RWPE1 (cell line): ENCODE results near the gene SMPX.

Experiments
- CTCF ChIA-PET: fragments of 350-600 bp; sonication (Branson Sonifier 250); formaldehyde crosslinking; extraction: SDS; loops from one replicate; lab custom pipeline; 2021; lab: Yijun Ruan, JAX
- POLR2A ChIA-PET: fragments of 400-600 bp; formaldehyde crosslinking; extraction: SDS; loops from one replicate; lab custom pipeline; 2020; ENCODE audit warnings: antibody characterized with exemption; ENCODE audit not compliant: low non-redundant PET; lab: Yijun Ruan, JAX
- DNase-seq: peaks from one replicate; pipeline ENCODE4 v3.0.0; 2012; ENCODE audit warnings: low spot score
- H3K27ac ChIP-seq: fragments of 450-650 bp; 2 replicates; pipeline ENCODE4 v1.5.1; 2017
- TF ChIP-seq, protein P1 (sequence below): fragments of 450-650 bp; conservative IDR thresholded peaks from 2 replicates; pipeline ENCODE4 v1.5.1; 2017; ENCODE audit warnings: low read depth, mild to moderate bottlenecking

The SMPX gene

DNA sequence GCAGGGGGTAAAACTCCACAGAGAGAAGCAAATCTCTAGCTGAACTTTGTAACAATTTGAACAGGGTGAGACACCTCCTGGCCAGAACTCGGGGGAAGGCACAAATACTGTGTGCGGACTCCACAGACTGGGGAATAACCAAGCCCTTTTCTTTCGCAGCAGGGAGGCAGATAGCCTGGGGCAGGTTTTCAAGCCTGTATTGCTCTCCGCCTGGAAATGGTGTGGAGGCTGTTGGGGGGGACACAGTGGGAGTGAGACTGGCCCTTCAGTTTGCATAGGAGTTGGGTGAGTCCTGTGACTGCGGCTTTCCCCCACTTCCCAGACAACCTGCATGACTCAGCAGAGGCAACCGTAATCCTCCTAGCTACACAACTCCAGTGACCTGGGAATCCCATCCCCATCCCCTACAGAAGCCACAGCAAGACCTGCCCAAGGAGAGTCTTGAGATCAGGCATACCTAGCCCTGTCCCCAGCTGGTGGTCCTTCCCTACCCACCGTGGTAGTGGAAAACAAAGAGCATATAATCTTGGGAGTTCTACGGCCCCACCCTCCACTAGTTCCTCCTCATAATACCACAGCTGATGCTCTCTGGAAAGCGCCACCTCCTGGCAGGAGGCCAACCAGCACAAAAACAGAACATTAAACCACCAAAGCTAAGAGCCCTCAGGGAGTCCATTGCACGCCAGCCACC is 12.9 kb upstream of the SMPX start:
- no peak overlapping the region for H3K27ac ChIP-seq
- TF ChIP-seq, protein P1, sequence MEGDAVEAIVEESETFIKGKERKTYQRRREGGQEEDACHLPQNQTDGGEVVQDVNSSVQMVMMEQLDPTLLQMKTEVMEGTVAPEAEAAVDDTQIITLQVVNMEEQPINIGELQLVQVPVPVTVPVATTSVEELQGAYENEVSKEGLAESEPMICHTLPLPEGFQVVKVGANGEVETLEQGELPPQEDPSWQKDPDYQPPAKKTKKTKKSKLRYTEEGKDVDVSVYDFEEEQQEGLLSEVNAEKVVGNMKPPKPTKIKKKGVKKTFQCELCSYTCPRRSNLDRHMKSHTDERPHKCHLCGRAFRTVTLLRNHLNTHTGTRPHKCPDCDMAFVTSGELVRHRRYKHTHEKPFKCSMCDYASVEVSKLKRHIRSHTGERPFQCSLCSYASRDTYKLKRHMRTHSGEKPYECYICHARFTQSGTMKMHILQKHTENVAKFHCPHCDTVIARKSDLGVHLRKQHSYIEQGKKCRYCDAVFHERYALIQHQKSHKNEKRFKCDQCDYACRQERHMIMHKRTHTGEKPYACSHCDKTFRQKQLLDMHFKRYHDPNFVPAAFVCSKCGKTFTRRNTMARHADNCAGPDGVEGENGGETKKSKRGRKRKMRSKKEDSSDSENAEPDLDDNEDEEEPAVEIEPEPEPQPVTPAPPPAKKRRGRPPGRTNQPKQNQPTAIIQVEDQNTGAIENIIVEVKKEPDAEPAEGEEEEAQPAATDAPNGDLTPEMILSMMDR, result no peak
- CTCF ChIA-PET, result no interaction called here
- POLR2A ChIA-PET, result no interaction called here
- DNase-seq, result no peak

DNA sequence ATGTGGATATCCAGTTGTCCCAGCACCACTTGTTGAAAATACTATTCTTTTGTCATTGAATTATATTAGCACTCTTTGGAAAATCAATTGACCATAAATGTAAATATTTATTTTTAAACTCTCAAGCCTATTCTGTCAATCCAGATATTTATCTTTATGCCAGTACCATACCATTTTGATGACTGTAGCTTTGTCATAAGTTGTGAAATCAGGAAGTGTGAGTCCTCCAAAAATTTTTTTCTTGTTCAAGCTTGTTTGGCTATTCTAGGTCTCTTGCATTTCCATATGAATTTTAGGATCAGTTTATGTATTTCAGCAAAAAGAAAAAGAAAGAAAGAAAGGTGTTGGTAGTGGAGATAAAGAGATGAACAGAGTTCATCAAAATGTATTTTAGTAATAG is 8.2 kb upstream of the SMPX start:
- no peak for DNase-seq
- TF ChIP-seq, protein P1, result no peak
- CTCF ChIA-PET, result no interaction called here
- POLR2A ChIA-PET, result no interaction called here
- H3K27ac ChIP-seq, result no peak overlapping the region

DNA sequence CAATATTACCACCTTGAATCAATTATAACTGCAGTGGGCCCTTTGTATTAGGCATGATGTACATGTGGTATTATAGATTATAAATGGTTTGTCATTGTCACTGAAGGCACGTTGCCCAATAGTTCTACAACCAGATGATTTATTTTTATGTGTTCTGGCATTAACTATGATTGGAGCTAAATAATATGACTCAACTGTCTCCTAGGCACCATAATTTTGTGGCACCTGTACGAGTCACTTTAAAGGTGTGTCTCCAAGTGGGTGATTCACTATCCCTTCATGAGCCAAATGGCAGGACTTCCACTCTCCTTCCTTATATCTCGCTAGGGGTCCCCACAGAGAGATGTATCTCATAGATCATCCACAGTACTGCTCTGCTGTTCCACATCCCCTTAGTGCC is 6.1 kb upstream of the SMPX start:
- no peak overlapping the region for H3K27ac ChIP-seq
- ChIA-PET CTCF (no interaction called here), POLR2A (no interaction called here)
- DNase-seq, result no peak
- TF ChIP-seq, protein P1, result no peak

DNA sequence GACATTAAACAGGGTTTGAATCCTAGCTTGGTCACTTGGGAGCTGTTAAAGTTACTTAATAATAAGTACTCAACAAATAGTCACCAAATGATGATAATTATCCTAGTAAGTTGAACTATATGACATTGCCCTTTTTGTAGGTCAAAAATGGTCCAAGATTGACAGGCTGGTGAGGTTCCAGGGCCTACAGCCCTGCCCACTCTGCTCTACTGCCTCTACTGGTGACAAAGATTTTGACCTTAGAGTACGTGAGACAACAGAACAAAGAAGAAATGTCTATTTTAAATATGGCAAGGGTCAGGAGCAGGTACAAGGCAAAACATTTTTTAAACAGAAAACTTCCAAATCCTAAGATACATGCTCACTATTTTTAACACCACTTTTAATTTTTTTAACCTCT is 572 bp upstream of the SMPX start:
- no peak overlapping the region for H3K27ac ChIP-seq
- TF ChIP-seq, protein P1, result no peak
- POLR2A ChIA-PET, result no interaction called here
- no peak for DNase-seq
- CTCF ChIA-PET, result no interaction called here

DNA sequence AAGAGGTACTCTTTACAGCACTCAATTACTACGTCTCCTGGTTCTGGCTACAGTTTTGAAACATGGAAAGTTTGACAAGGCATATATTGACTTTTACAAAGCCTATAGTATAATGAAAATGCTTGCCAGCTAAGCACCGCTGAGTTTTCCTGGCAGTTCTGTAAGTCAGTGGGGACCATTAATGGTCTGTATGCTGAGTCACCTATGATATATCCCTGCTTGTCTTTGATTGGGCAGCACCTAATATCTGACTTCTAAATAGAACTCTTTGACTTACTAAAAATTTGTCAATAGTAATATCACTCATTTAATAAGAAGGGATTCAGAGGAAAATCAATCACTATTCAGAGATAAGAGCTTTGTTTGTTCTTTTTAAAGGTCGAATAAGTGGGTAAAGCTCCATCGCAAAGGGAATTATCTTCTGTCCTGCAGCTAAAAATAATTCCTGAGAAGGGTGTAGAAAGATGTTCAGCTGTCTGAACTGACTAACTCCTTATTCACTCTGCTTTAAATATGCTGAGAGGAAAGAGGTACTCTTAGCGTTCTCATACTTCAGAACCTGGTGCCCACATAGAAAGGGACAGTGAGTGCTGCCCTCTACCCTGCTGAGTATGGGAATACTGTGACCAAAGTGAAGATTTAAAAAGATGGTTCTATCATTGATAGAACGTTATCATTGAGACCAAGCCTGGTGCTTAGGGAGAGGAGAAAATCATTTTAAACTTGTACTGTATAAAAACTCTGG is 959 bp downstream of the SMPX start:
- TF ChIP-seq, protein P1, result no peak
- CTCF ChIA-PET, result no interaction called here
- no peak for DNase-seq
- H3K27ac ChIP-seq, result no peak overlapping the region
- POLR2A ChIA-PET, result no interaction called here

DNA sequence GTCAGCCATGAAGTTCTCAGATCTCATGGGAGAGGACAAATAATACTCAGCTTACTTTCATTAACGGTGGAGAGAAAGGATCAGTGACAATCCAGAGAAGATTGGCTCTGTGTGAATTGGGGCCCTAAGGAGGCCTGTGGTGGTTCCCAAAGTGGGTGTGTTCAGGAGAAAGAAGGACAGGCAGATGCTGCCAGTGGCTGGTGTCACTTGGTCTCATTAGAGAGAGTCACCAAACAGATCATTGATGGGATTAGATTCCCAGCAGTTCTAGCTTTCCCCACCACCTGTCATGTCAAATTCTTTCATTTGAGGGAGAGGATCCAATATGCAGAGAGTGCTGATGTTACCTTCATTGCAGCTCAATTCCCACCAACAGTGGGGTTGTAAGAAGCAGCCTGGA is 8.0 kb downstream of the SMPX start:
- H3K27ac ChIP-seq, result no peak overlapping the region
- TF ChIP-seq, protein P1, result no peak
- ChIA-PET POLR2A (no interaction called here), CTCF (no interaction called here)
- DNase-seq, result no peak
